ENCODE data around the gene NUDCD3. TPM values are rescaled to one million over a fixed set of nuclear protein-coding genes. Genes with fewer than 3 reads are reported as not detected.

NUDCD3 gene
- total and polyA plus RNA-seq, 2 of the 8 experiments (the other 6 are each of a cell fraction or from before 2014, with no cell fraction given) = 35.2 to 93.7 TPM

DNA sequence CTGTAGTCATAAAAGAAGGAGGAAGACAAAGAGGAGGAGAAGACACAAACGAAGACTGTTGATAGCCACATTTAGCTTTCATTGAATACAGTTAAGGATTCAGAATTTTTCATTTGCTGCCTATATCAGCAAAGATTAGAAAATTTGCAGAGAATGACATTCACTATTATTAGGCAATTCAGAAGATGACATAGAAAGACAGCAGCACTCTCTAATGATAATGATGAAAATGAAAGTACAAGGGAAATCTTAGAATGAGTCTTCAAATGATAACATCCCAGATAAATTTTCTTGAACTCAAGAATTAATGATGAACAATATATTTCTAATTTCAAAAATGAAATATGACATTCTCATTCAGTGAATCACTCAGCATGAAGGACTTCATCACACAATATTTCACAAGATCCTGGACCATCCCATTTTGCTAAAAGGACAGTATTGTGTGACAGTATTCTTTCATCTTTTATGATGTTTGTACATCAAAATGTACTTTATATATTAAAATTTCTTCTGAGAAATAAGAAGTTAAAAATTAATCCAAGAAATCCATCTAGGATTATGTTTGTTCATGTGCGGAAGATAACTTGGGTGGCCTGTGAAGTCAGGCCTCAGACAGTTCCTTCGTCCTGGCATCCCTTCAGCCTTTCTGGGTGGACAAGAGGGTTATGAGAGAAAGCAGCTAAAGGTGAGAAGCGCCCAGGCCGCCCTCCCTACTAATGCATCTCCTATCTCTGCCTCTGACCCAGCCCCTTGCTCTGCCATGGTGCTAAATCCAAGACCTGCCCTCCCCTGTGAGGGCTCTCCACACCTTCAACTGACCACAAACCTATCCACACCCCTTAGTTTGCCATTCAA lies 117.7 kb downstream of the NUDCD3 start:
- WGBS, 2 experiments (ENCODE audit: extremely low coverage in 1 of 2, insufficient coverage in 1 of 2, insufficient read length in 1 of 2, insufficient replicate concordance in 2 of 2, low coverage in 1 of 2, low lambda C conversion rate in 2 of 2, missing lambda C conversion rate in 1 of 2) = 63% methylated on average over 5 of the region's 5 CpGs; no CpG with 5 or more reads in 1 of the 2 experiments
- Histone ChIP-seq H3K27me3 (replicated peaks in 1 of 4; ENCODE audit: control insufficient read depth in 3 of 4, extremely low read depth in 1 of 4, insufficient read depth in 3 of 4, low read length in 3 of 4) (peaks cover 0 to 2% (median 0%) of the 10 kb centered on the region in 4 experiments; a peak in 4 of 7 replicates), H4K5ac (ENCODE audit: insufficient read length, low read depth, low read length) (no peak overlapping the region), H2BK20ac (ENCODE audit: low read length) (no peak overlapping the region), H3K36me3 (ENCODE audit: control insufficient read depth in 2 of 4, insufficient read depth in 4 of 4, low read length in 3 of 4) (no peaks in the 10 kb centered on the region), H2AK5ac (ENCODE audit: low read depth, low read length) (no peak overlapping the region), H3K14ac (ENCODE audit: insufficient read length) (no peak overlapping the region), H3K27ac (ENCODE audit: low read depth, low read length) (no peak overlapping the region), H4K20me1 (replicated peaks in 1 of 2; ENCODE audit: control insufficient read depth in 1 of 2, insufficient read depth in 2 of 2, low read length in 2 of 2) (peaks cover 0 to 6% of the 10 kb centered on the region in 2 experiments), H2BK120ac (replicated peaks; ENCODE audit: low read depth, low read length) (no peak overlapping the region), H3K23me2 (ENCODE audit: low read depth, low read length) (peaks cover 2% of the 10 kb centered on the region; the same call in 1 of the 2 replicates), H2BK12ac (ENCODE audit: low read depth, low read length) (no peak overlapping the region), H3K4me2 (ENCODE audit: insufficient read depth in 1 of 2, low read depth in 2 of 2, low read length in 2 of 2) (no peak overlapping the region), H4K91ac (replicated peaks; ENCODE audit: insufficient read length, low read length) (no peak overlapping the region), H4K8ac (ENCODE audit: extremely low read depth, insufficient read depth, low read length) (no peak overlapping the region), H3K4me1 (replicated peaks in 1 of 4; ENCODE audit: control insufficient read depth in 3 of 4, insufficient read depth in 4 of 4, low read length in 3 of 4) (no peaks in the 10 kb centered on the region), H3K79me1 (ENCODE audit: low read depth, low read length) (no peaks in the 10 kb centered on the region), H3K79me2 (ENCODE audit: control insufficient read depth in 1 of 2, insufficient read depth in 2 of 2, low read length in 2 of 2) (no peaks in the 10 kb centered on the region), H3K9ac (replicated peaks in 1 of 4; ENCODE audit: extremely low read depth in 1 of 4, low read depth in 3 of 4, low read length in 3 of 4) (no peak overlapping the region), H3K4me3 (ENCODE audit: extremely low read depth in 1 of 4, insufficient read depth in 2 of 4, low read depth in 3 of 4, low read length in 4 of 4) (no peak overlapping the region), H3K18ac (ENCODE audit: extremely low read depth, low read length) (no peak overlapping the region), H3K4ac (replicated peaks; ENCODE audit: insufficient read length, low read depth, low read length) (no peak overlapping the region), H2BK15ac (ENCODE audit: low read length) (no peak overlapping the region), H2BK5ac (ENCODE audit: low read depth, low read length) (no peak overlapping the region), H3K23ac (ENCODE audit: insufficient read length) (no peak overlapping the region), H2AFZ (ENCODE audit: low read length) (no peak overlapping the region), H3K9me3 (ENCODE audit: insufficient read depth in 2 of 2, low read depth in 1 of 2, low read length in 1 of 2) (no peaks in the 10 kb centered on the region), H3K56ac (replicated peaks; ENCODE audit: insufficient read length, low read depth, low read length) (no peak overlapping the region)
- POLR2A ChIA-PET (ENCODE audit: partially characterized antibody) = interaction anchor here (1.4 to 1.9 kb wide), 2 partner anchors 9 kb away, joined by 3 to 5 read pairs; no protein-coding TSS in a partner anchor
- DNase-seq (ENCODE audit: low read depth in 1 of 2, low spot score in 2 of 2) (no peak), FAIRE-seq (no peak)
- CTCF ChIA-PET (ENCODE audit: partially characterized antibody) = interaction anchor here (0.9 to 2.3 kb wide), 3 partner anchors 24 to 115 kb away, joined by 3 to 9 read pairs (median 7); no protein-coding TSS in a partner anchor
- TF ChIP-seq HDAC6 (IDR thresholded peaks at IDR 0.05; ENCODE audit: low read depth, low read length) (no peak), POLR2AphosphoS5 (IDR thresholded peaks at IDR 0.05; ENCODE audit: low read depth, low read length) (no peak), RFX5 (IDR thresholded peaks at IDR 0.05; ENCODE audit: borderline replicate concordance, low read depth, low read length) (no peak)

Measured in H1 (cell line).